RWPE2 (cell line): ENCODE results near the gene MSI2.

ENCODE experiments used
- ATAC-seq: fragments of 200-7000 bp; cut with Tn5 transposase; 3 replicates; pipeline ENCODE4 v1.9.1; 2021; ENCODE audit warnings: low read depth
- DNase-seq: peaks from one replicate; pipeline ENCODE4 v3.0.0-alpha.2; 2020; ENCODE audit warnings: low spot score
- H3K27ac ChIP-seq: fragments of 450-650 bp; 2 replicates; pipeline ENCODE4 v1.5.1; 2017; ENCODE audit warnings: mild to moderate bottlenecking; ENCODE audit not compliant: poor library complexity, severe bottlenecking
- H3K27me3 ChIP-seq: fragments of 250-450 bp; sonication (Bioruptor Pico); 2 replicates; pipeline ENCODE4 v1.5.1; 2021; ENCODE audit warnings: mild to moderate bottlenecking, moderate library complexity; ENCODE audit not compliant: insufficient read depth, poor library complexity, severe bottlenecking
- H3K36me3 ChIP-seq: fragments of 250-450 bp; sonication (Bioruptor Pico); 2 replicates; pipeline ENCODE4 v1.5.1; 2020; ENCODE audit warnings: low read depth, mild to moderate bottlenecking, moderate library complexity
- H3K4me1 ChIP-seq: fragments of 250-450 bp; sonication (Bioruptor Pico); 2 replicates; pipeline ENCODE4 v1.5.1; 2021; ENCODE audit warnings: mild to moderate bottlenecking, moderate library complexity; ENCODE audit not compliant: insufficient read depth, poor library complexity, severe bottlenecking
- H3K4me3 ChIP-seq: fragments of 250-450 bp; sonication (Bioruptor Pico); 2 replicates; pipeline ENCODE4 v1.5.1; 2021; ENCODE audit warnings: mild to moderate bottlenecking, moderate library complexity; ENCODE audit not compliant: severe bottlenecking
- H3K9me3 ChIP-seq: fragments of 250-450 bp; sonication (Bioruptor Pico); 2 replicates; pipeline ENCODE4 v1.5.1; 2021; ENCODE audit warnings: mild to moderate bottlenecking, moderate library complexity; ENCODE audit not compliant: severe bottlenecking
- TF ChIP-seq, protein P1 (sequence below): fragments of 450-650 bp; IDR thresholded peaks from one replicate; pipeline ENCODE4 v1.5.1; 2017; ENCODE audit warnings: mild to moderate bottlenecking, moderate library complexity; ENCODE audit not compliant: poor library complexity, severe bottlenecking

The MSI2 gene

GRCh38 chr17:57255776-57256681 is at the start of gene MSI2:
TSS of gene MSI2 (plus strand) at chr17:57256523. CDS start at chr17:57256743, 220 bp downstream.
- TF ChIP-seq, protein P1, sequence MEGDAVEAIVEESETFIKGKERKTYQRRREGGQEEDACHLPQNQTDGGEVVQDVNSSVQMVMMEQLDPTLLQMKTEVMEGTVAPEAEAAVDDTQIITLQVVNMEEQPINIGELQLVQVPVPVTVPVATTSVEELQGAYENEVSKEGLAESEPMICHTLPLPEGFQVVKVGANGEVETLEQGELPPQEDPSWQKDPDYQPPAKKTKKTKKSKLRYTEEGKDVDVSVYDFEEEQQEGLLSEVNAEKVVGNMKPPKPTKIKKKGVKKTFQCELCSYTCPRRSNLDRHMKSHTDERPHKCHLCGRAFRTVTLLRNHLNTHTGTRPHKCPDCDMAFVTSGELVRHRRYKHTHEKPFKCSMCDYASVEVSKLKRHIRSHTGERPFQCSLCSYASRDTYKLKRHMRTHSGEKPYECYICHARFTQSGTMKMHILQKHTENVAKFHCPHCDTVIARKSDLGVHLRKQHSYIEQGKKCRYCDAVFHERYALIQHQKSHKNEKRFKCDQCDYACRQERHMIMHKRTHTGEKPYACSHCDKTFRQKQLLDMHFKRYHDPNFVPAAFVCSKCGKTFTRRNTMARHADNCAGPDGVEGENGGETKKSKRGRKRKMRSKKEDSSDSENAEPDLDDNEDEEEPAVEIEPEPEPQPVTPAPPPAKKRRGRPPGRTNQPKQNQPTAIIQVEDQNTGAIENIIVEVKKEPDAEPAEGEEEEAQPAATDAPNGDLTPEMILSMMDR = no peak
- Histone ChIP-seq H3K9me3 (peaks cover 4% of the 10 kb centered on the region), H3K4me3 (peak within 1 kb of the TSS; percentile 80), H3K4me1 (peaks cover 15% of the 10 kb centered on the region), H3K27me3 (no peaks in the 10 kb centered on the region), H3K36me3 (peaks cover 21% of the 10 kb centered on the region), H3K27ac (peak within 1 kb of the TSS; percentile 54)
- ATAC-seq (peak; percentile 77), DNase-seq (peak; percentile 90)

DNA sequence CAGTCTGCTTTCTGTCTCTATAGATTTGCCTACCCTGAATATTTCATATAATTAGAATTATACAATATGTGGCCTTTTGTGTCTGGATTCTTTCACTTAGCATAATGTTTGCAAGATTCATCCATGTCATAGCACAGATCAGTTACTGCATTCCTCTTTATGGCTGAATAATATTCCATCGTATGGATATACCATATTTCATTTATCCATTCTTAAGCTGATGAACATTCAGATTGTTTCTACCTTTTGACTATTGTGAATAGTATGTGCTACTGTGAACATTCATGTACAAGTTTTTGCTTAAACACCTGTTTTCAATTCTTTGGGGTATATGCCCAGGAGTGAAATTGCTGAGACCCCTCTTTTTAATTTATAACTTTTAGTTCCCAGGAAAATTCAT is 49.4 kb upstream of the MSI2 start:
- peaks cover 28% of the 10 kb centered on the region for H3K4me1 ChIP-seq
- H3K9me3 ChIP-seq = peaks cover 8% of the 10 kb centered on the region
- no peak for ATAC-seq
- TF ChIP-seq, protein P1 = no peak
- DNase-seq = no peak
- no peaks in the 10 kb centered on the region for H3K36me3 ChIP-seq
- H3K27me3 ChIP-seq = no peaks in the 10 kb centered on the region
- no peak overlapping the region for H3K4me3 ChIP-seq
- H3K27ac ChIP-seq = no peak overlapping the region

- H3K27me3 ChIP-seq = no peaks in the 10 kb centered on the region
- no peak overlapping the region for H3K27ac ChIP-seq
- ATAC-seq (no peak), DNase-seq (no peak)
- peaks cover 33% of the 10 kb centered on the region for H3K4me1 ChIP-seq
- no peak overlapping the region for H3K4me3 ChIP-seq
- peaks cover 8% of the 10 kb centered on the region for H3K9me3 ChIP-seq
- TF ChIP-seq, protein P1 = no peak
- no peaks in the 10 kb centered on the region for H3K36me3 ChIP-seq
These were observed 48.9 kb upstream of the MSI2 start for GRCh38 chr17:57207396-57207795.

- Histone ChIP-seq H3K4me3 (no peak overlapping the region), H3K4me1 (peaks cover 56% of the 10 kb centered on the region), H3K27ac (peak overlapping the region; percentile 96), H3K9me3 (peaks cover 8% of the 10 kb centered on the region), H3K27me3 (no peaks in the 10 kb centered on the region), H3K36me3 (no peaks in the 10 kb centered on the region)
- DNase-seq (no peak), ATAC-seq (peak; percentile 81)
- TF ChIP-seq, protein P1 = no peak
These were observed 46.1 kb upstream of the MSI2 start for GRCh38 chr17:57210224-57210553.

GRCh38 chr17:57210972-57211411 is 45.3 kb upstream of the MSI2 start:
- Histone ChIP-seq H3K9me3 (peaks cover 8% of the 10 kb centered on the region), H3K4me1 (peaks cover 64% of the 10 kb centered on the region), H3K27me3 (no peaks in the 10 kb centered on the region), H3K4me3 (no peak overlapping the region), H3K27ac (peak overlapping the region; percentile 96), H3K36me3 (no peaks in the 10 kb centered on the region)
- TF ChIP-seq, protein P1 = no peak
- ATAC-seq (peak; percentile 26; the same call in 2 of the 3 replicates), DNase-seq (no peak)
